OCI-LY7 (cell line): ENCODE measurements around the gene CNPPD1. TPM values are rescaled to one million over a fixed set of nuclear protein-coding genes. Genes with fewer than 3 reads are reported as not detected.

Experiments
- BruUV-seq: library from RNA; stranded (reverse); fragments of 400-500 nt; replicated peaks from 2 replicates; lab custom pipeline; 2021; lab: Mats Ljungman, UMichigan
- CTCF ChIA-PET: fragments of 300-600 bp; sonication (Branson Sonifier 250); formaldehyde crosslinking; loops from one replicate; lab custom pipeline; 2022; ENCODE audit warnings: antibody characterized with exemption; ENCODE audit not compliant: unreplicated experiment; lab: Charles Lee
- POLR2A ChIA-PET: fragments of 300-600 bp; sonication (Branson Sonifier 250); formaldehyde crosslinking; loops from one replicate; lab custom pipeline; 2022; ENCODE audit warnings: antibody characterized with exemption; lab: Charles Lee
- DNase-seq: peaks from one replicate; pipeline ENCODE4 v3.0.0-alpha.2; 2015; ENCODE audit warnings: low spot score
- H2AFZ ChIP-seq: fragments of 200-600 bp; sonication (generic), shearing (Covaris generic); 2 replicates; pipeline ENCODE4 v1.6.1; 2014; ENCODE audit warnings: mild to moderate bottlenecking, antibody characterized with exemption, low read length, moderate library complexity
- H3K27ac ChIP-seq: fragments of 200-600 bp; sonication (generic); 2 replicates; pipeline ENCODE4 v1.5.1; 2014; ENCODE audit warnings: mixed run types, low read depth, mild to moderate bottlenecking, moderate library complexity, low read length, inconsistent platforms; ENCODE audit not compliant: poor library complexity, severe bottlenecking
- H3K36me3 ChIP-seq: fragments of 200-600 bp; sonication (generic); 2 replicates; pipeline ENCODE4 v1.6.1; 2014; ENCODE audit warnings: mild to moderate bottlenecking, antibody characterized with exemption, low read length, moderate library complexity, mixed read lengths; ENCODE audit not compliant: insufficient read depth
- H3K4me1 ChIP-seq: fragments of 200-600 bp; sonication (generic); 2 replicates; pipeline ENCODE4 v1.5.1; 2014; ENCODE audit warnings: mild to moderate bottlenecking, low read length; ENCODE audit not compliant: insufficient read depth, poor library complexity, severe bottlenecking
- H3K4me2 ChIP-seq: fragments of 200-600 bp; sonication (generic); 2 replicates; pipeline ENCODE4 v1.6.1; 2014; ENCODE audit warnings: mild to moderate bottlenecking, low read length
- H3K4me3 ChIP-seq: fragments of 200-600 bp; sonication (generic); 2 replicates; pipeline ENCODE4 v1.5.1; 2014; ENCODE audit warnings: mild to moderate bottlenecking, low read depth, low read length; ENCODE audit not compliant: poor library complexity, severe bottlenecking
- H3K79me2 ChIP-seq: fragments of 200-600 bp; sonication (generic); 2 replicates; pipeline ENCODE4 v1.6.1; 2016; ENCODE audit warnings: low read depth, mild to moderate bottlenecking, low read length, moderate library complexity, mixed read lengths; ENCODE audit not compliant: insufficient read depth
- H3K9me2 ChIP-seq: fragments of 200-600 bp; sonication (generic); 2 replicates; pipeline ENCODE4 v1.6.1; 2016; ENCODE audit warnings: mild to moderate bottlenecking, low read length, mixed read lengths; ENCODE audit not compliant: insufficient read depth
- H3K9me3 ChIP-seq: fragments of 200-600 bp; sonication (generic); 2 replicates; pipeline ENCODE4 v1.6.1; 2014; ENCODE audit warnings: mild to moderate bottlenecking, mixed run types, low read length, mixed read lengths
- H4K20me1 ChIP-seq: fragments of 200-600 bp; sonication (generic); 2 replicates; pipeline ENCODE4 v1.6.1; 2014; ENCODE audit warnings: mild to moderate bottlenecking, antibody characterized with exemption, low read length, moderate library complexity, mixed read lengths; ENCODE audit not compliant: insufficient read depth
- CTCF ChIP-seq: fragments of 200-600 bp; sonication (generic); conservative IDR thresholded peaks from 2 replicates; pipeline ENCODE4 v1.5.1; 2014; ENCODE audit warnings: mild to moderate bottlenecking, antibody characterized with exemption, low read length, moderate library complexity, mixed read lengths
- EZH2phosphoT487 ChIP-seq: fragments of 200-600 bp; sonication (generic); IDR thresholded peaks from 2 replicates; pipeline ENCODE4 v1.6.1; 2018; ENCODE audit warnings: low read depth, borderline replicate concordance, mild to moderate bottlenecking, mixed run types, antibody characterized with exemption, low read length, moderate library complexity, mixed read lengths
- intact Hi-C: fragments of 100-400 bp; cut with micrococcal nuclease; formaldehyde crosslinking; loops from one replicate; pipeline ENCODE4 v1.10.0; 2022; ENCODE audit not compliant: unreplicated experiment
- total RNA-seq, 2 experiments: library from RNA; depleted of rRNA in 1 of 2; stranded (reverse); fragments of >200 nt in 1 of 2; shearing (Covaris generic) in 1 of 2; gene quantifications; 2 replicates each; pipeline ENCODE4 v1.2.3, GENCODE V29; 2014 to 2022

The CNPPD1 gene
- total RNA-seq, 2 experiments from 2014 or later, result 39.2 to 68.2 TPM

- TF ChIP-seq EZH2phosphoT487 (no peak), CTCF (no peak)
- POLR2A ChIA-PET, result interaction anchor here (0.5 kb wide), 1 partner anchor 50 kb away, joined by 3 read pairs; no protein-coding TSS in a partner anchor
- peaks cover 35% of the 10 kb centered on the region for H3K36me3 ChIP-seq
- intact Hi-C loops, result no loop called here
- no peak for DNase-seq
- H3K79me2 ChIP-seq, result no peaks in the 10 kb centered on the region
- H3K4me1 ChIP-seq, result peaks cover 10% of the 10 kb centered on the region
- CTCF ChIA-PET, result no interaction called here
- no peaks in the 10 kb centered on the region for H3K9me3 ChIP-seq
- no peak overlapping the region for H3K4me3 ChIP-seq
- no peak overlapping the region for H3K4me2 ChIP-seq
- H2AFZ ChIP-seq, result no peak overlapping the region
- no peaks in the 10 kb centered on the region for H4K20me1 ChIP-seq
- BruUV-seq, result no TSS peak
- H3K9me2 ChIP-seq, result no peaks in the 10 kb centered on the region
- H3K27ac ChIP-seq, result no peak overlapping the region
These were observed 37.4 kb upstream of the CNPPD1 start for GRCh38 chr2:219214141-219214540.

GRCh38 chr2:219213486-219214071 is 36.9 kb upstream of the CNPPD1 start:
- DNase-seq, result no peak
- peaks cover 10% of the 10 kb centered on the region for H3K4me1 ChIP-seq
- H3K4me2 ChIP-seq, result no peak overlapping the region
- POLR2A ChIA-PET, result interaction anchor here (0.5 kb wide), 2 partner anchors 39 to 50 kb away, joined by 3 read pairs; partner anchors contain the start of gene TUBA4B
- no peaks in the 10 kb centered on the region for H3K9me3 ChIP-seq
- H3K36me3 ChIP-seq, result peaks cover 39% of the 10 kb centered on the region
- H2AFZ ChIP-seq, result no peak overlapping the region
- no peaks in the 10 kb centered on the region for H3K79me2 ChIP-seq
- no peaks in the 10 kb centered on the region for H3K9me2 ChIP-seq
- H3K4me3 ChIP-seq, result no peak overlapping the region
- no peak for TF ChIP-seq EZH2phosphoT487
- no peak for TF ChIP-seq CTCF
- no TSS peak for BruUV-seq
- intact Hi-C loops, result no loop called here
- H3K27ac ChIP-seq, result no peak overlapping the region
- H4K20me1 ChIP-seq, result no peaks in the 10 kb centered on the region
- CTCF ChIA-PET, result no interaction called here

GRCh38 chr2:219213026-219213415 is 36.3 kb upstream of the CNPPD1 start:
- Histone ChIP-seq H4K20me1 (no peaks in the 10 kb centered on the region), H3K4me1 (peaks cover 7% of the 10 kb centered on the region), H3K4me3 (no peak overlapping the region), H3K4me2 (no peak overlapping the region), H3K79me2 (no peaks in the 10 kb centered on the region), H3K36me3 (peaks cover 45% of the 10 kb centered on the region), H3K9me2 (no peaks in the 10 kb centered on the region), H3K9me3 (no peaks in the 10 kb centered on the region), H2AFZ (no peak overlapping the region), H3K27ac (no peak overlapping the region)
- intact Hi-C loops, result no loop called here
- DNase-seq, result no peak
- CTCF ChIA-PET, result no interaction called here
- POLR2A ChIA-PET, result interaction anchor here (0.5 to 0.7 kb wide), 3 partner anchors 16 to 40 kb away, joined by 3 read pairs; partner anchors contain the start of genes ATG9A and TUBA4B
- no TSS peak for BruUV-seq
- TF ChIP-seq EZH2phosphoT487, result no peak
- TF ChIP-seq CTCF, result no peak
